ENCODE data around the gene PKHD1.

The PKHD1 gene

DNA sequence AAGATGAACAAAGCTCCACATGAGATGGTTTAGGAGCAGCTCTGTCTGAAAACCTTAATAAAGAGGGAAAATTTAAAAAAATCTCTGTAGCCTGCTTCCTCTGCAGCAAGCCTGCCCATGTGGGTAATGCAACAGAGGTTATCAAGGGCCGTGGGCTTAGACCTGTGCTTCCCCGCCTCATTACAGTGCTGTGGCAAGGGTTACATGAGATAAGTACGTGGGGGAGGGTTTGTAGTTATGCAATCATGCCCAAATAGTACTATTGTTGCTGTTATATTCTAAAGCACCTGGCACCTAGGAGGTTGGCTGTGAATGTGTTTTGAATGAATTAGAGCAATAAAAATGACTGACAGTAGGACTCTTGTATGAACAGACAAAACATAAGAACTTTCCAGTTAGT is 68.3 kb downstream of the PKHD1 start:
- Histone ChIP-seq H3K4me1 (peaks cover 11% of the 10 kb centered on the region), H3K9me3 (no peaks in the 10 kb centered on the region), H3K4me3 (no peak overlapping the region), H3K36me3 (replicated peaks) (no peaks in the 10 kb centered on the region), H3K27me3 (ENCODE audit: low read depth) (no peaks in the 10 kb centered on the region; the same call in 1 of the 2 replicates)
- peak; percentile 17 to 31 for DNase-seq (ENCODE audit: low spot score in 2 of 2)
- in situ Hi-C loops (cut with MboI; ENCODE audit: low sequenced_read_pairs) = loop anchor here (25.0 kb wide), 1 partner anchor 157 kb away; no protein-coding TSS in a partner anchor

DNA sequence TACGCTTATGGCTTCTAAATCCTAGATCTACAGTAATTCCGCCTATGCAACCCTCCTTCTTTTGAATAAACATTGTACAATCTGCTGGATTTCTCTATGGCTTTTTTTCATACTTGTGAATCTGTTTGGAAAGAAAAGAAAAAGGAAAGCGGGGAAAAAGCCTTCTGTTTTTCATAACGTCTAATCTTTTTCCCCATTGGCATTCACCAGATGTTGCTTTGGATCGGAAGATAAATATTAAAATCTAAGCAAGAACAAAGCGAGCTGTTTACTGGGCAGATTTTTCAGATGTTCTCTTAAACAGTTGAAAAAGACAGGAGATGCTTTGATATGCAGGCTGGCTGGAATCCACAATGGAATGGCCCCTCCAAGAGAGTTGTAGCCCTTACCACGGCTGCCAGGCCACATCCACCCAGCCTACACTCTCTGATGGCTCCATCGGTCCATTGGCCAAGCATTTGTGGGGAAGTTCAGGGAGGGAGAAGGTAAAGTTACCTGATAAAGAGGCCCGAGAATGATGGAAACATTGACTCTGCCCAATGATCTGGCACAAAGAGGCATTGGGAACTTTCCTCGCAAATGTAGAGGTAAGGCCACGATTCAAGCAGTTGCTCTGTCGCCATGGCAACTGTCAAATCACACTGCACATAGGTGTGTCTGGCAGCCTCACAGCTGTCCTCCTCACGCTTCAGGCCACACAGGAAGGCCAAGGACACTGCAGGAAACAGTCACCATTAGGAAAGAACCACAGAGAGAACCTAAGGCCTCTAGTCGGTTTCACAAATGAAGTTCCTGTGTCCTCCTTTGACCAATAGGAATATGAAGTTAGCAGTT is 70.3 kb downstream of the PKHD1 start:
- H3K4me1 ChIP-seq = peaks cover 11% of the 10 kb centered on the region
- DNase-seq (ENCODE audit: low spot score in 2 of 2) = peak in 1 of 2 experiments; percentile 21
- no peaks in the 10 kb centered on the region for H3K9me3 ChIP-seq
- no peaks in the 10 kb centered on the region for H3K27me3 ChIP-seq (ENCODE audit: low read depth)
- no peaks in the 10 kb centered on the region for H3K36me3 ChIP-seq (replicated peaks)
- H3K4me3 ChIP-seq = no peak overlapping the region
- in situ Hi-C loops (cut with MboI; ENCODE audit: low sequenced_read_pairs) = loop anchor here (25.0 kb wide), 1 partner anchor 155 kb away; no protein-coding TSS in a partner anchor

DNA sequence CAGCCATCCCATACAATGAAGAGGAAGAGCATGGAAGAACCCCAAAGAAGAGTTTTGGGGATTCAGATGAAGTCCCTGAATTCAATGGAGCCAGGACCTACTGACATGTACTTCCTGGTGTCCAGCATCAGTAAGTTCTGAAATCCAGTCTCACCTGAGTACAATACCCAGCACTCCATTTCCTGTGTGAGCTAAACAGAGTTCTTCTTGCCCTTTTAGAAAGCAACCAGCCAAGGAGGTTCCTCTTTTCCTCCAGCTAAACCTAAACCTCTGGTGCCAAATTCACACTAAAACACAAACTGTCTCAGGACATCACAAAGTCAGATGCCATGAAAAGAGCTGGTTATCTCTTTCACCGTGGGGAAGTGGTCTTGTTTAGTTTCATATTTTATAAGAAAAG is 71.5 kb downstream of the PKHD1 start:
- in situ Hi-C loops (cut with MboI; ENCODE audit: low sequenced_read_pairs) = loop anchor here (25.0 kb wide), 1 partner anchor 154 kb away; no protein-coding TSS in a partner anchor
- DNase-seq (ENCODE audit: low spot score in 2 of 2) = no peak
- Histone ChIP-seq H3K4me3 (no peak overlapping the region), H3K4me1 (peaks cover 8% of the 10 kb centered on the region), H3K36me3 (replicated peaks) (no peaks in the 10 kb centered on the region), H3K27me3 (ENCODE audit: low read depth) (no peaks in the 10 kb centered on the region), H3K9me3 (no peaks in the 10 kb centered on the region)

DNA sequence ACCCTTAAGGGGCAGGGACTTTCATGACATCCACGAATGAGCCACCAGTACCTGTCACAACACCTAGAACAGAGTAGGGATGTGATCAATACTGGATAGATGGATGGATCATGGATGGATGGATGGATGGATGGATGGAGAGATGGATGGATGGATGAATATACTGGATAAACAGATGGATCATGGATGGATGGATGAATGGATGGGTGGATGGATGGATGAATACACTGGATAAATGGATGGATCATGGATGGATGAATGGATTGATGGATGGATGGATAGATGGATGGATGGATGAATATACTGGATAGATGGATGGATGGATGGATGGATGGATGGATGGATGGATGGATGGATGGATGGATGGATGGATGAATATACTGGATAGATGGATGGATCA is 73.0 kb downstream of the PKHD1 start:
- in situ Hi-C loops (cut with MboI; ENCODE audit: low sequenced_read_pairs) = loop anchor here (25.0 kb wide), 1 partner anchor 152 kb away; no protein-coding TSS in a partner anchor
- Histone ChIP-seq H3K9me3 (no peaks in the 10 kb centered on the region), H3K4me1 (peaks cover 5% of the 10 kb centered on the region), H3K36me3 (replicated peaks) (no peaks in the 10 kb centered on the region), H3K27me3 (ENCODE audit: low read depth) (no peaks in the 10 kb centered on the region), H3K4me3 (no peak overlapping the region)
- no peak for DNase-seq (ENCODE audit: low spot score in 2 of 2)

DNA sequence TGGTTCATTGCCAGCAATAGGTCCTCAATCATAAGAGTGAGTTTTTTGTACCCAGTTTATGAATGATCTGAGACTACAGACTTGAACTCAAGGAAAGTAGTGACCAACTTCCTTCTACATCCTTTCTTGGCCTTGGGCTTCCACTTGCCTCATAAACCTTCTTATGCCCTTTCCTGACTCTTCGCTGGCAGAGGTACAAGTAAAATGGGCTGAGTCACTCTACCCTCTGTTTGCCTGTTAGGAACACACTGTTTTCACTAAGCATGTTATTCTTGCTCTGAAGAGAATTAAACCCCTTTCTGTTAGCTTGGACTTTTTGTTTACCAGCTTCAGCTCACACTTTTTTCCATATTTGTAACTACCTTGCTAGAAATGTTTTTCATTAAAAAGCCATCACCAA is 74.4 kb downstream of the PKHD1 start:
- no peak overlapping the region for H3K4me3 ChIP-seq
- no peaks in the 10 kb centered on the region for H3K4me1 ChIP-seq
- H3K27me3 ChIP-seq (ENCODE audit: low read depth) = no peaks in the 10 kb centered on the region
- no peaks in the 10 kb centered on the region for H3K9me3 ChIP-seq
- DNase-seq (ENCODE audit: low spot score in 2 of 2) = no peak
- in situ Hi-C loops (cut with MboI; ENCODE audit: low sequenced_read_pairs) = loop anchor here (25.0 kb wide), 1 partner anchor 151 kb away; no protein-coding TSS in a partner anchor
- H3K36me3 ChIP-seq (replicated peaks) = no peaks in the 10 kb centered on the region

DNA sequence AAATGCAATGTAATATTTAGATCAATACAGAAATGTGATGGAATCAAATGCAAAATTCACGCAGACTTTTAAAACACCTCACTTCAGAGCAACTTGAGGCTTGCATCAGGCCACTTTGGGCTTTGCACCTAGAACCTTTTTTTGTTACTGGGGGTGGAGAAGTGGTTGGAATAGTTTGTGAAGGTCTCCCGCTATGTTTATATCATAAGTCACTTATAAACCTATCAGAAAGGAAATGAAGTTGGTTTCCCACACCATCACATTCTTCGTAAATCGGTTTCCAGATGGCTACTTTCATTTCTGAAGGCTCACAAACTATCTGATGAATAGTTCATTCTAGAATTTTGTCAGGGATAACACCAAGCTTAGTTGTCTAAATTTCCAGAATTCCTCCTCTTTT is 74.8 kb downstream of the PKHD1 start:
- Histone ChIP-seq H3K27me3 (ENCODE audit: low read depth) (no peaks in the 10 kb centered on the region), H3K4me3 (no peak overlapping the region), H3K4me1 (no peaks in the 10 kb centered on the region), H3K9me3 (no peaks in the 10 kb centered on the region), H3K36me3 (replicated peaks) (no peaks in the 10 kb centered on the region)
- no peak for DNase-seq (ENCODE audit: low spot score in 2 of 2)
- in situ Hi-C loops (cut with MboI; ENCODE audit: low sequenced_read_pairs) = loop anchor here (25.0 kb wide), 1 partner anchor 150 kb away; no protein-coding TSS in a partner anchor

DNA sequence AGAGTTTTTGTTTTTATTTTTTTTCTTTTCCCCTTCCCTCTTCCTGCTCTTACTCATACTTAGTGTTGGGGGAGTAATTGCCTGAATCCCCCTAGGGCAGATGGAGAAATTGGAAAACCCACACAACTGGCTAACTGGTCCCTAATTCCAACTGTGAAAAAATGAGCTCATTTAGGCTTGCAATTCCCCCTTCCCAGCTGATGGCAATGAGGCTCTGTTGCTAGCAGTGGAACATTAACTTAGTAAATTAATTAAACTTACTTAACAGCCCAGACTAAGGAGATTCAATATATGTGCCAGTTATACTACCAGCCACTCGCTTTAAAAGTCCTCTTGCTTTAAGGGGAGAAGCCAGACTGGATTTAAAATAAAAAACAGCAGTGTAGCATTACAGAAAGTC is 76.6 kb downstream of the PKHD1 start:
- H3K9me3 ChIP-seq = no peaks in the 10 kb centered on the region
- DNase-seq (ENCODE audit: low spot score in 2 of 2) = no peak
- H3K27me3 ChIP-seq (ENCODE audit: low read depth) = no peaks in the 10 kb centered on the region
- H3K4me1 ChIP-seq = no peaks in the 10 kb centered on the region
- no peak overlapping the region for H3K4me3 ChIP-seq
- in situ Hi-C loops (cut with MboI; ENCODE audit: low sequenced_read_pairs) = loop anchor here (25.0 kb wide), 1 partner anchor 149 kb away; no protein-coding TSS in a partner anchor
- no peaks in the 10 kb centered on the region for H3K36me3 ChIP-seq (replicated peaks)

DNA sequence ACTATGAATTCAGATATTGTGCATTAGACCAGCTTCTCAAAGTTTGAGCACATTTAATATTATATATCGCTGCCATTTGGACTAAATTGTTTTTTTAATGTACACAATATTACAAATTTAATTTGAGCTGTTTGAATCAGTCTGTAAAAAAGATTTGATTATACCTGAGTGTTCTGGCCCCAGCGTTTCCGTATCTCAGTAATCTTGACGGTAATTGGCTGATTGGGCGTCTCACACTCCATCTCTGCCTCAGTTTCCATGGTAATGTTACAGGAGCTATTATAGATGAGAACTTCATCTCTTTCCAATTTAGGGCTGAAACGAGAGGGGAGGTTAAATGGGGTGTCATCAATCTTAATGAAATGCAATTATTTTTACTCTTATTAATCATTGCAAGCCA is 77.3 kb downstream of the PKHD1 start:
- in situ Hi-C loops (cut with MboI; ENCODE audit: low sequenced_read_pairs) = loop anchor here (25.0 kb wide), 1 partner anchor 148 kb away; no protein-coding TSS in a partner anchor
- DNase-seq (ENCODE audit: low spot score in 2 of 2) = no peak
- no peaks in the 10 kb centered on the region for H3K4me1 ChIP-seq
- H3K9me3 ChIP-seq = no peaks in the 10 kb centered on the region
- no peaks in the 10 kb centered on the region for H3K27me3 ChIP-seq (ENCODE audit: low read depth)
- no peaks in the 10 kb centered on the region for H3K36me3 ChIP-seq (replicated peaks)
- H3K4me3 ChIP-seq = no peak overlapping the region

DNA sequence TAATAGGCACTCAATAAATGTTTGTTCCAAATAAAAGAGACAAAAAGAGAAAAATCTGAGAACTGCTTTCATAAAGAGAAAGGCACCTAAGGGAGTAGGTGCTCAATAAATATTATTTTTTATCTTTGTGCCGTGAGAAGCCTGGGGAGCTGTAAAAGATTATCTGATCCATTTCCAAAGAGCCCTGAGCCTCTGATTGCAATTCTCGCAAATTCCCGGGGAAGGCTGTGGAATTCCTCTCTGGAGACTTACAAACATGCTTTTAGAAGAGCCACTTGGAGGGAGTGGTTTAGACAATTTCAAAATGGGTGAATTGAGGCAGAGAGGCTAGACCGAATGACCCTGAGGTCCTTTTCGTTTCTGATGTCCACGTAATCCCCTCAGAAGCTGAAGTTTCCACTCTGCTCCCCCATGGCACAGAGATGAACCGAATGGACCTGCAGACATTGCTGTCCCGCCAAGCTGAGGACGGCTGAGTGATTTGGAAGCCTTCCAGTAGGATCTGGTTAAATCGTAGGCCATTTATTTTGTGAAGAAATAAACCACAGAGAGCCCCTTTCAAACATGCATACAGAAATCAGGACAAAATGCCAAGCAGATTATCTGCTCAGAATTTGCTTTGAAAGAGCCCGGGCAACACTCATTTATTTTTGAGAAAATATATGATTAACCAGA is 77.8 kb downstream of the PKHD1 start:
- Histone ChIP-seq H3K4me1 (no peaks in the 10 kb centered on the region), H3K4me3 (no peak overlapping the region), H3K9me3 (no peaks in the 10 kb centered on the region), H3K27me3 (ENCODE audit: low read depth) (no peaks in the 10 kb centered on the region), H3K36me3 (replicated peaks) (no peaks in the 10 kb centered on the region)
- DNase-seq (ENCODE audit: low spot score in 2 of 2) = no peak
- in situ Hi-C loops (cut with MboI; ENCODE audit: low sequenced_read_pairs) = loop anchor here (25.0 kb wide), 1 partner anchor 147 kb away; no protein-coding TSS in a partner anchor

DNA sequence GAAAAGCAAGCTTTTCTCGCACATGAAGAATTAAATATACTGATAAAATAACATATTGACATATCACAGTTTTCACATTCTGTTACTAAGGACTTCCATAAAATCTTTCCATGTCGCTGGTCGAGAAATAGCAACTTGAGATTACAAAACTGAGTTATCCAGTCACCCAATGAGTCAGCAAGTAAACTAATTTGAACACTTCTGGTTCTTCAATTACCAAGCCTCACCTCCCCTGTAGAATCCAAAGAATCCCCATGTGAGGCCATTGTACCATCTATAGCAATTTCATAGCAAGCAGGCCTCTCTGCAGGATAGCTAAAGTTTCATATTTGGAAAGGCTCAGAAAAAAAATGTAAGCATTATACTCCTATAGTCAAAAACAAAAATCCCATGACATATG is 87.3 kb downstream of the PKHD1 start:
- no peaks in the 10 kb centered on the region for H3K27me3 ChIP-seq (ENCODE audit: low read depth)
- DNase-seq (ENCODE audit: low spot score in 2 of 2) = no peak
- no peaks in the 10 kb centered on the region for H3K36me3 ChIP-seq (replicated peaks)
- no peaks in the 10 kb centered on the region for H3K9me3 ChIP-seq
- no peaks in the 10 kb centered on the region for H3K4me1 ChIP-seq
- in situ Hi-C loops (cut with MboI; ENCODE audit: low sequenced_read_pairs) = loop anchor here (25.0 kb wide), 1 partner anchor 138 kb away; no protein-coding TSS in a partner anchor
- no peak overlapping the region for H3K4me3 ChIP-seq

DNA sequence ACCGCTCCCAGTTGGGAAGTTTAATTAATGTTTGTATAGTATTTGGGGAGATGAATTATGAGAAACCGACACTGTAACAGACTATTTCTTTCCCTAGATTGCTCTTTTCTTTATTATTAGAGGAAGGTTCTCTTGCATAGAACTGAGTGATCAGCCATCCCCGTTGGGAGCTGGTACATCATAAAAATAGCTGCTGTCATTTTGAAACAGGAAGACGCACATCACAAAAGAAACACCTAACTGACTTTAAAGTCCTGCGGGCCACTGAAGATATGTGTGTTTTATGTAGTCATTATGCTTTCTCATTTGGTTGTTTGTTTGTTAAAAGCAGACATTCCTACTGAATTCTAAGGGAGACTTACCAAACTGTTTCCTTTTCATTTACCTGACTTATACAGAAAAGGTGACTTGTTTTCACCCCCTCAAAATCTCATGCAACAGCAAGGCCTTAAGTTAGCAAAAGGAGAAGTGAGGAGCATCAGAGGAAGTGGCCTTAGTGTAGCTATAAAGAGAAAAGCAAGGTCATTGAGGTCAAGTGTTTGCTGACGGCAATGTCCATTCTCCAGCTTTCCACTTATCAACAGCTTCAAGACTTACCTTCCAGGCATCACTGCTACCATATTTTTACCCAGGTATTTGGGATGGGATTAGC is 91.0 kb downstream of the PKHD1 start:
- Histone ChIP-seq H3K4me1 (no peaks in the 10 kb centered on the region), H3K9me3 (no peaks in the 10 kb centered on the region), H3K4me3 (no peak overlapping the region), H3K36me3 (replicated peaks) (no peaks in the 10 kb centered on the region), H3K27me3 (ENCODE audit: low read depth) (no peaks in the 10 kb centered on the region)
- no peak for DNase-seq (ENCODE audit: low spot score in 2 of 2)
- in situ Hi-C loops (cut with MboI; ENCODE audit: low sequenced_read_pairs) = no loop called here

DNA sequence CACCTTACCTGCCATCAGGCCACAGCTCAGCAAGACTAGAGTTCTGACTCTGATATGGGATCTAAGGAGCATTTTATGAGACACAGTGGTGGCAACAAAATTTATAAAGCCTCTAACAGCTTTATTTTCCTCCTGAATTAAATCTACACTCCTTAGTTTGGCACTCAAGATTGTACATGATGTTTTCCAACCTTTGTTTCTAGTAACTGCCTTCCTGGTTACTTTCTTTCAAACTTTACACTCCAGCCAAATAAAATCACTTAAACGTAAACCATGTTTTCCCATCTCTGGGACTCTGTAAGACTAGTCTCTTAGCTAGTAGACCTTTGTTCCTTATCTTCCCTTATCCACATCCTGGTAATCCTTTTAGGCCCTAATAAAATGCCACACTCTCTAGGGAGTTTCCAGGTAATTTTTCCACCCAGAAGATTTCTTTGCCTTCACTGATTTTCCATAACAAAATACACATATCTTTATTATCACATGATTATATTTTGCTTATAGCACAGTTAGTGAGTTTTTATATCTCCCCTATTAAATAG is 92.1 kb downstream of the PKHD1 start:
- in situ Hi-C loops (cut with MboI; ENCODE audit: low sequenced_read_pairs) = no loop called here
- no peaks in the 10 kb centered on the region for H3K4me1 ChIP-seq
- no peaks in the 10 kb centered on the region for H3K36me3 ChIP-seq (replicated peaks)
- no peak for DNase-seq (ENCODE audit: low spot score in 2 of 2)
- no peak overlapping the region for H3K4me3 ChIP-seq
- H3K27me3 ChIP-seq (ENCODE audit: low read depth) = no peaks in the 10 kb centered on the region
- H3K9me3 ChIP-seq = no peaks in the 10 kb centered on the region

DNA sequence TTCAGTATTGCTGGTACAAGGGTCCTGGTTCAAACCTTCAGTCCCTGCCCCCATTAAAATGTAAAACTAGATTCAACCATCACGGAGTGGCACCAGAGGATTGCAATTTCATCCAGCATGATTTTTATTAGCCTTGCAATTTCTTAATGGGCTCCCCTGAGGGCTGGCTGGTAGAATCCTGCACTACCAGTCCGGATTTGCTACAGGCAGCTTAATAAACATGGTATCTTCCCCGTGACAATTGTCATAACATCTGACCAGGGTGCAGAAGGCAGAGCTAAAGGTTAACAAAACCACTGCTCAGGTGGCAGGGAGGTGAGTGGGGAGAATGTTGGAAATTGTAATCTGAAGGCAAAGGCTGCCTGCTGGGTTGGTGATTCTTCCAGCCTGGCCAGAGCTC is 94.5 kb downstream of the PKHD1 start:
- Histone ChIP-seq H3K27me3 (ENCODE audit: low read depth) (no peaks in the 10 kb centered on the region), H3K9me3 (no peaks in the 10 kb centered on the region), H3K4me1 (no peaks in the 10 kb centered on the region), H3K36me3 (replicated peaks) (no peaks in the 10 kb centered on the region), H3K4me3 (no peak overlapping the region)
- in situ Hi-C loops (cut with MboI; ENCODE audit: low sequenced_read_pairs) = no loop called here
- no peak for DNase-seq (ENCODE audit: low spot score in 2 of 2)
